Femur (tissue), 1 donor: ENCODE data around the gene GCNT2.
A peak's percentile ranks its signal among the peaks of the same experiment; 100 is the strongest.
"Not testable (repeated sequence)": the region's sequence is repeated elsewhere in the genome, so short reads cannot be mapped to it uniquely, and the experiment has no call there.

Experiments used
- DNase-seq: peaks from one replicate; pipeline ENCODE4 v3.0.0-alpha.2; 2017

GCNT2 gene

GRCh38 chr6:10550764-10551163, 29.6 kb downstream of the GCNT2 start:
- DNase-seq, result no peak

GRCh38 chr6:10552270-10552810, 31.2 kb downstream of the GCNT2 start:
- no peak for DNase-seq

- no peak for DNase-seq
Observed at GRCh38 chr6:10553871-10554270, 32.7 kb downstream of the GCNT2 start.

- no peak for DNase-seq
Observed at GRCh38 chr6:10554826-10555225, 33.7 kb downstream of the GCNT2 start.

- peak; percentile 56 for DNase-seq
Observed at GRCh38 chr6:10555625-10556309, 34.6 kb downstream of the GCNT2 start.

- DNase-seq, result no peak
Observed at GRCh38 chr6:10556589-10556988, 35.4 kb downstream of the GCNT2 start.

GRCh38 chr6:10556992-10557391, 35.8 kb downstream of the GCNT2 start:
- no peak for DNase-seq

GRCh38 chr6:10557913-10558312, 36.8 kb downstream of the GCNT2 start:
- no peak for DNase-seq

- no peak for DNase-seq
Observed at GRCh38 chr6:10558565-10558964, 37.4 kb downstream of the GCNT2 start.

- DNase-seq, result no peak
Observed at GRCh38 chr6:10559522-10560152, 38.5 kb downstream of the GCNT2 start.

- DNase-seq, result no peak
Observed at GRCh38 chr6:10561611-10562199, 40.6 kb downstream of the GCNT2 start.

- DNase-seq, result no peak
Observed at GRCh38 chr6:10564975-10565673, 44.0 kb downstream of the GCNT2 start.

- DNase-seq, result no peak
Observed at GRCh38 chr6:10565913-10566312, 44.8 kb downstream of the GCNT2 start.

- DNase-seq, result no peak
Observed at GRCh38 chr6:10567256-10568026, 46.3 kb downstream of the GCNT2 start.

GRCh38 chr6:10569392-10570127, 48.4 kb downstream of the GCNT2 start:
- no peak for DNase-seq

- not testable (repeated sequence) for DNase-seq
Observed at GRCh38 chr6:10575519-10575918, 54.4 kb downstream of the GCNT2 start.

- DNase-seq, result no peak
Observed at GRCh38 chr6:10576226-10576625, 55.1 kb downstream of the GCNT2 start.

- no peak for DNase-seq
Observed at GRCh38 chr6:10577112-10577511, 56.0 kb downstream of the GCNT2 start.

- no peak for DNase-seq
Observed at GRCh38 chr6:10578723-10579122, 57.6 kb downstream of the GCNT2 start.

- DNase-seq, result no peak
Observed at GRCh38 chr6:10579803-10580202, 58.7 kb downstream of the GCNT2 start.

GRCh38 chr6:10580570-10580969, 59.4 kb downstream of the GCNT2 start:
- no peak for DNase-seq

GRCh38 chr6:10581402-10581801, 60.3 kb downstream of the GCNT2 start:
- DNase-seq, result not testable (repeated sequence)
